Epithelial cell of proximal tubule (primary cell): ENCODE results near the gene SPECC1. TPM values are rescaled to one million over a fixed set of nuclear protein-coding genes. Genes with fewer than 3 reads are reported as not detected.

Experiments
- DNase-seq: peaks from one replicate; pipeline ENCODE4 v3.0.0-alpha.2; 2011; ENCODE audit warnings: low read depth
- H3K4me3 ChIP-seq: 2 replicates; pipeline ENCODE4 v1.5.1; 2011; ENCODE audit warnings: low read depth, mild to moderate bottlenecking, low read length
- CTCF ChIP-seq: conservative IDR thresholded peaks from 2 replicates; pipeline ENCODE4 v1.5.1; 2012; ENCODE audit warnings: low read depth, mild to moderate bottlenecking, low read length
- total RNA-seq: library from RNA; depleted of rRNA; stranded (reverse); fragments of >200 nt; gene quantifications from 2 replicates; pipeline ENCODE4 v1.2.3, GENCODE V29; 2015

Gene SPECC1
- total RNA-seq, 1 donor from 2014 or later: 39.3 TPM

DNA sequence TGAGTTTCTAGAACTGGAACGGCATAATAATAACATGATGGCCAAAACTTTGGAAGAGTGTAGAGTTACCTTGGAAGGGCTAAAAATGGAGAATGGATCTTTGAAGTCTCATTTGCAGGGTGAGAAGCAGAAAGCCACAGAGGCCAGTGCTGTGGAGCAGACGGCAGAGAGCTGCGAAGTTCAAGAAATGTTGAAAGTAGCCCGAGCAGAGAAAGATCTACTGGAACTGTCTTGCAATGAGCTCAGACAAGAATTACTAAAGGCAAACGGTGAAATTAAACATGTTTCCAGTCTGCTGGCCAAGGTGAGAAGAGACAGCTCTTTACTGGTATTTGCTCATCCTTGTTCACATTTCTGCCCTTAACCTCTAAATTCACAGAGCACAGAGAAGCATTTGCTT is 196.4 kb downstream of the SPECC1 start:
- no peak for DNase-seq
- TF ChIP-seq CTCF: no peak
- H3K4me3 ChIP-seq: no peak overlapping the region

- DNase-seq: no peak
- no peak for TF ChIP-seq CTCF
- H3K4me3 ChIP-seq: no peak overlapping the region
Measured at GRCh38 chr17:20206068-20206467, 196.9 kb downstream of the SPECC1 start.

DNA sequence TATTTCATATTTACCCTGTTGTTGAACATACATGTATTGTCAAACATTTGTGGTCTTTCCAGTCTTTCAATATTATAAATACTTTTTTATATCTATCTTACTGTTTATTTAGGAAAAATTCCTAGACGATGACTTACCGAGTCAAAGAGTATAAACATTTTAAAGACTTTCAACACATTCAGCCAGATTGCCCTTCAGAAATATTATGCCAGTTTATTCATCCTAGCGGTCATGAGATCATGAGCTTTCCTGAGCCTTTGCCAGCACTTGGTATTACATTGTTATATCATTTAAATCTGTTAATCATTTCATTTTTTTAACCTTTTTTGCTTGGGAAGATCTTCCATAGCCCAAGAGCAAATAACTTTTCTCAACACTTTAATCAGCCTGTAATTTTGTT is 197.4 kb downstream of the SPECC1 start:
- no peak for TF ChIP-seq CTCF
- H3K4me3 ChIP-seq: no peak overlapping the region
- peak; percentile 40 for DNase-seq

GRCh38 chr17:20207262-20207985 is 198.3 kb downstream of the SPECC1 start:
- no peak for TF ChIP-seq CTCF
- no peak for DNase-seq
- H3K4me3 ChIP-seq: no peak overlapping the region

DNA sequence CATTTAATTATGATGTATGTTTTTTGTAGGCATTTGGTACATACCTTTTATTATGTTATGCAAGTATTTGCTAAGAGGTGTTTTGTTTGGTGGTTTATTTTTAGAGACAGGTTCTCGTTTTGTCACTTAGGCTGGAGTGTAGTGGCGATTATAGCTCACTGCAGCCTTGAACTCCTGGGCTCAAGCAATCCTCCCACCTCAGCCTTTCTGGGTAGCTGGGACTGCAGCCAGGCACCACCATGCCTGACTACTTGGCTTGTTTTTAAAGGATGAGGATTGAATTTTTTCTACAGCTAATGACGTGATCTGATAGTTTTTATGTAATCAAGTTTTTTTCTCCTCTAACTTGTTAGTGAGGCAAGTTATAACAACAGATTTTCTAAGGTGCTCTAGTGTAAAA is 199.6 kb downstream of the SPECC1 start:
- no peak for DNase-seq
- no peak for TF ChIP-seq CTCF
- H3K4me3 ChIP-seq: no peak overlapping the region

- H3K4me3 ChIP-seq: no peak overlapping the region
- DNase-seq: no peak
- no peak for TF ChIP-seq CTCF
Measured at GRCh38 chr17:20210180-20210579, 201.0 kb downstream of the SPECC1 start.

DNA sequence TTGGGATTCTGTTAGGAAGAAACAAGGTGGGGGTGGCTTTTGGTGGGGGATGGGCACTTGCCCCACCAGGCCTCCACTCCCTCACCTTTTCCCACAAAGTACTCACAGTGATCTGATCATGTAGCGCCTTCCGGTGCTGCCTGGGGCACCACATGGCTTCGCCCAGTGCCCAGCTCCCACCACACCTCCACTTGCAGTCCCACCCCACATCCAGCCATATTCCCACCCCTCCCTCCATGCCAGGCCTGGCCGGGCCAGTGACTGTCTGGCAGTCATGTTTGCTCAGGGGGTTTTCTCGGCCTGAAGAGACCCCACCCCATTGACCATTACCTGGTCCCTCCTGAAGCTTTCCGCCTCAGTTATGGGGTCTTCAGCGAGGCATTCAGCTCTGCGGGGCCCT is 201.5 kb downstream of the SPECC1 start:
- no peak for TF ChIP-seq CTCF
- no peak for DNase-seq
- no peak overlapping the region for H3K4me3 ChIP-seq
